ENCODE results near the gene CPXM2. TPM values are rescaled to one million over a fixed set of nuclear protein-coding genes. Genes with fewer than 3 reads are reported as not detected.

CPXM2 gene
- total RNA-seq, 4 donors from 2014 or later: 56.8 to 150 (median 96.9) TPM

DNA sequence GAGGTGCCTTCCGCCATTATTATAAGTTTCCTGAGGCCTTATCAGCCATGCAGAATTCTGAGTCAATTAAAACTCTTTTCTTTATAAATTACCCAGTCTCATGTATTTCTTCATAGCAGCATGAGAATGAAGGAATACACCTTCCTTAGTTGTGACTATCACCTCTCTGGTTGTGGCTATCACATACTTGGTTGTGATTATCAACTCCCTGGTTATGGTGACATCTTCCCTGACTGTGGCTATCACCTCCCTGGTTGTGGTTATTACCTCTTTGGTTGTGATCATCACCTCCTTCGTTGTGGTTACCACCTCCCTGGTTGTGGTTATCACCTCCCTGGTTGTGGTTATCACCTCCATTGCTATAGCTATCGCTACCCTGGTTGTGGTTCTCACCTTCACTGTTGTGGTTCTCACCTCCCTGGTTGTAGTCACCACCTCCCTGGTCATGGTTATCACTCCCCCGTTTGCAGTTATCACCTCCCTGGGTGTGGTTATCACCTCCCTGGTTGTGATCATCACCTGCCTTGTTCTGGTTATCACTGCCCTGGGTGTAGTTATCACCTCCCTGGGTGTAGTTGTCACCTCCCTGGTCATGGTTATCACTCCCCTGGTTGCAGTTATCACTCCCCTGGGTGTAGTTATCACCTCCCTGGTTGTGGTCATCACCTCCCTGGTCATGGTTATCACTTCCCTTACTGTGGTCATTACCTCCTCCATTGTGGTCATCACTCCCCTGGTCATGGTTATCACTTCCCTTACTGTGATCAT, 119.5 kb downstream of the CPXM2 start:
- Histone ChIP-seq H3K4me3 (no peak overlapping the region), H3K4me1 (peaks cover 0 to 10% (median 0%) of the 10 kb centered on the region in 4 donors), H3K27ac (replicated peaks in 1 of 4) (no peak overlapping the region), H3K36me3 (peaks cover 0 to 63% (median 19%) of the 10 kb centered on the region in 4 donors), H3K27me3 (no peaks in the 10 kb centered on the region), H3K9me3 (no peaks in the 10 kb centered on the region)
- TF ChIP-seq POLR2AphosphoS5 (IDR thresholded peaks at IDR 0.05): no peak
- no peak for TF ChIP-seq POLR2A (IDR thresholded peaks at IDR 0.05; ENCODE audit: low read depth)
- TF ChIP-seq EP300 (IDR thresholded peaks at IDR 0.05): no peak
- TF ChIP-seq, protein P1, sequence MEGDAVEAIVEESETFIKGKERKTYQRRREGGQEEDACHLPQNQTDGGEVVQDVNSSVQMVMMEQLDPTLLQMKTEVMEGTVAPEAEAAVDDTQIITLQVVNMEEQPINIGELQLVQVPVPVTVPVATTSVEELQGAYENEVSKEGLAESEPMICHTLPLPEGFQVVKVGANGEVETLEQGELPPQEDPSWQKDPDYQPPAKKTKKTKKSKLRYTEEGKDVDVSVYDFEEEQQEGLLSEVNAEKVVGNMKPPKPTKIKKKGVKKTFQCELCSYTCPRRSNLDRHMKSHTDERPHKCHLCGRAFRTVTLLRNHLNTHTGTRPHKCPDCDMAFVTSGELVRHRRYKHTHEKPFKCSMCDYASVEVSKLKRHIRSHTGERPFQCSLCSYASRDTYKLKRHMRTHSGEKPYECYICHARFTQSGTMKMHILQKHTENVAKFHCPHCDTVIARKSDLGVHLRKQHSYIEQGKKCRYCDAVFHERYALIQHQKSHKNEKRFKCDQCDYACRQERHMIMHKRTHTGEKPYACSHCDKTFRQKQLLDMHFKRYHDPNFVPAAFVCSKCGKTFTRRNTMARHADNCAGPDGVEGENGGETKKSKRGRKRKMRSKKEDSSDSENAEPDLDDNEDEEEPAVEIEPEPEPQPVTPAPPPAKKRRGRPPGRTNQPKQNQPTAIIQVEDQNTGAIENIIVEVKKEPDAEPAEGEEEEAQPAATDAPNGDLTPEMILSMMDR (IDR thresholded peaks at IDR 0.05): no peak
- intact Hi-C loops (cut with DNase I): loop anchor here (10.0 kb wide), 1 partner anchor 187 kb away; no protein-coding TSS in a partner anchor
- DNase-seq (ENCODE audit: extremely low spot score): no peak
- WGBS: 79% methylated on average over 4 of the region's 4 CpGs

DNA sequence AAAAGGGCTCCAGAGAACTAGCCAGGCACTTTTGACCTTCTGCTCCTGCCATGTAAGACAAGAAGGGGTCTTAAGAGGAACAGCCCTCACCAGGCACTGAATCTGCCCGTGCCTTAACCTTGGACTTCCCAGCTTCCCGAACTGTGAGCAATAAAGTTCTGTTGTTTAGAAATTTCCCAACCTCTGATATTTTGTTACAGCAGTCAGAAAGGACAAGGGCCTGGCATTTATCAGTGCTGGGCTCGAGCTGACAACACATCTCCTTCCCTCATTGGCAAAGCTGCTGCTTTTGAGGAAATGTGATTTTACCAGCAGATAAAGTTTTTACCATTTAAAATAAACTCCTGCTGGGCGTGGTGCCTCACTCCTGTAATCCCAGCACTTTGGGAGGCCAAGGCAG, 122.0 kb downstream of the CPXM2 start:
- no peaks in the 10 kb centered on the region for H3K27me3 ChIP-seq
- 48% methylated on average over 4 of the region's 4 CpGs for WGBS
- H3K36me3 ChIP-seq: peaks cover 0 to 71% (median 26%) of the 10 kb centered on the region in 4 donors
- peaks cover 0 to 10% (median 0%) of the 10 kb centered on the region in 4 donors for H3K4me1 ChIP-seq
- peak overlapping the region in 2 of 4 donors; percentile 2 to 33 for H3K27ac ChIP-seq (replicated peaks in 1 of 4)
- intact Hi-C loops (cut with DNase I): loop anchor here (10.0 kb wide), 1 partner anchor 185 kb away; no protein-coding TSS in a partner anchor
- no peak for DNase-seq (ENCODE audit: extremely low spot score)
- no peak overlapping the region for H3K4me3 ChIP-seq
- H3K9me3 ChIP-seq: no peaks in the 10 kb centered on the region
- TF ChIP-seq EP300 (IDR thresholded peaks at IDR 0.05) (no peak), POLR2A (IDR thresholded peaks at IDR 0.05; ENCODE audit: low read depth) (no peak), POLR2AphosphoS5 (IDR thresholded peaks at IDR 0.05) (peak in 1 of 2 donors; percentile 64)

DNA sequence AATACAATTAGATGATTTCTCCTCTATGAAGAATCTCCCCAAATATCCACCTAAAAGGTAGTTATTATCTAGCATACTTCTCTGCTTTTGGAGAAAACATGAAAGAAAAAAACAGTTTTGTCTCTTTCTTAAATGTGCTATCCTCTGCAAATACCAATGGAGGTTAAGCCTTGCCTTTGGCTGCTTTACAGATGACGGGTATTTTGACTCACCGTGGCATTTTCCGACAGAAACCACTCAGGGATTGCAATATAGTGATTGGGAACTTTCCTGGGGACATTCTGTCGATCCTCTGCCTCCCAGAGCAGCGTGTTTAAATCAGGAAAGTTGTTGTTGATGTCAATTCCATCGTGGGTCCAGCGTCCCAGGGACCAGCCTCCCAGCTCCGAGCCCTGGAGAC, 124.8 kb downstream of the CPXM2 start:
- intact Hi-C loops (cut with DNase I): no loop called here
- Histone ChIP-seq H3K9me3 (no peaks in the 10 kb centered on the region), H3K36me3 (peaks cover 0 to 66% (median 27%) of the 10 kb centered on the region in 4 donors), H3K4me3 (no peak overlapping the region), H3K27me3 (no peaks in the 10 kb centered on the region), H3K4me1 (peaks cover 0 to 10% (median 0%) of the 10 kb centered on the region in 4 donors), H3K27ac (replicated peaks in 1 of 4) (no peak overlapping the region)
- 73% methylated on average over 8 of the region's 8 CpGs for WGBS
- no peak for DNase-seq (ENCODE audit: extremely low spot score)
- TF ChIP-seq EP300 (IDR thresholded peaks at IDR 0.05) (no peak), POLR2AphosphoS5 (IDR thresholded peaks at IDR 0.05) (no peak), POLR2A (IDR thresholded peaks at IDR 0.05; ENCODE audit: low read depth) (no peak)
- TF ChIP-seq, protein P1 (IDR thresholded peaks at IDR 0.05): no peak

DNA sequence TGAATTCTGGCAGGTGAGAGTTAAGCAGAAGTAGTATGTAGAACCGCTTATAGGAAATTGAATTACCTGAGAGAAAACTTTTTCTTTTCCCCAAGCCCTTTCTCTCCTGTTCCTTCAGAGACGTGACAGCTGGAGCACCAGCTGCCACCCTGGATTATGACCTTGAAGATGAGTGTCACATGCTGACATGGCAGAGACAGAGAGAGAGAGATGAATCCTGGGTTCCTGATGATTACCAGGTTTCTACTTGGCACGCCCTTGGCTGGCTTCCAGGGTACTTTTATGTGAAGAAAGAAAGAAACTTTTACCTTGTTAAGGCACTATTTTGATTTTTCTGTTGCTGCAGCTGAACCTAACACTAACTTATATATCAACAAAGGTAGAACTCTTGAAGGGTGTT, 125.6 kb downstream of the CPXM2 start:
- no peak for DNase-seq (ENCODE audit: extremely low spot score)
- intact Hi-C loops (cut with DNase I): no loop called here
- 57% methylated on average over 3 of the region's 3 CpGs for WGBS
- H3K9me3 ChIP-seq: no peaks in the 10 kb centered on the region
- peaks cover 0 to 70% (median 30%) of the 10 kb centered on the region in 4 donors for H3K36me3 ChIP-seq
- peaks cover 0 to 10% (median 0%) of the 10 kb centered on the region in 4 donors for H3K4me1 ChIP-seq
- no peak overlapping the region for H3K4me3 ChIP-seq
- TF ChIP-seq POLR2AphosphoS5 (IDR thresholded peaks at IDR 0.05) (no peak), POLR2A (IDR thresholded peaks at IDR 0.05; ENCODE audit: low read depth) (no peak)
- no peak overlapping the region for H3K27ac ChIP-seq (replicated peaks in 1 of 4)
- no peaks in the 10 kb centered on the region for H3K27me3 ChIP-seq

DNA sequence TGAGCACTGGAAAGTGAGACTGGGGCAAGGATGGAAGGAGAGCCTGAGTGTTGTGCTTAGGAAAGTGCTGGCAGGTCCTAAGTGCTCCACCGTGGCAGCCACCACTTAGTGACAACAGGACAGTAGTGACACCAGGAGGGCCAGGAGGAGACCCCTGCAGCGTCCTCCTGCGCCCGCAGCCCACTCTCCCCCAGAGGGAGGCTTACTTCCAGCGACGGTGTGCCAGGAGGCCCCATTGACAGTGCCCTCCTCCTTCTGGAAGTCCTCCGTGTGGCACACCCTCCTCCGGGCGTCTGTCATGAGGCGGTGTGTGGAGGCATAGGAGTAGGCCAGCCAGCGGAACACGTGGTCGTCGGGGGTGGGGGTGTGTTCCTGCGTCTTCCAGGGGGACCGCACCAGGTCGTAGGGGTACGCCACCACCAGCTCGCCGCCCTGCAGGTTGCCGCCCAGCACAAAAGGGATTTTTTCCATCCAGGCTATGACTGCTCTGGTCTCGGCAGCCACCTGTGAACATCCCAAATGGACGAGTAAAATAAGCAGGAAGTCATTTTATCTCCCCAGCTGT, 129.9 kb downstream of the CPXM2 start:
- Histone ChIP-seq H3K27ac (replicated peaks in 1 of 4) (no peak overlapping the region), H3K4me3 (no peak overlapping the region), H3K9me3 (no peaks in the 10 kb centered on the region), H3K36me3 (peaks cover 0 to 77% (median 38%) of the 10 kb centered on the region in 4 donors), H3K4me1 (peaks cover 0 to 11% (median 0%) of the 10 kb centered on the region in 4 donors), H3K27me3 (no peaks in the 10 kb centered on the region)
- DNase-seq (ENCODE audit: extremely low spot score): no peak
- no peak for TF ChIP-seq POLR2AphosphoS5 (IDR thresholded peaks at IDR 0.05)
- no peak for TF ChIP-seq EP300 (IDR thresholded peaks at IDR 0.05)
- TF ChIP-seq, protein P1 (IDR thresholded peaks at IDR 0.05): no peak
- TF ChIP-seq POLR2A (IDR thresholded peaks at IDR 0.05; ENCODE audit: low read depth): no peak
- WGBS: 80% methylated on average over 21 of the region's 23 CpGs
- intact Hi-C loops (cut with DNase I): no loop called here

All from esophagus muscularis mucosa (tissue), 4 donors.